B cell (primary cell): Measurements from ENCODE around the gene HIP1. TPM values are rescaled to one million over a fixed set of nuclear protein-coding genes. Genes with fewer than 3 reads are reported as not detected.
A peak's percentile ranks its signal among the peaks of the same experiment; 100 is the strongest.

Experiments
- ATAC-seq: fragments of 200-7000 bp; cut with Tn5 transposase; one replicate; pipeline ENCODE4 v1.10.0; 2021; ENCODE audit warnings: low read depth, mild to moderate bottlenecking, moderate number of reproducible peaks, moderate library complexity
- CTCF ChIA-PET: fragments of 350-600 bp; sonication (Branson Sonifier 250); formaldehyde crosslinking; loops from one replicate; lab custom pipeline; 2021; ENCODE audit warnings: antibody characterized with exemption, inconsistent platforms; lab: Charles Lee
- POLR2A ChIA-PET: fragments of 350-600 bp; sonication (Branson Sonifier 250); formaldehyde crosslinking; loops from one replicate; lab custom pipeline; 2021; ENCODE audit warnings: antibody characterized with exemption; lab: Charles Lee
- DNase-seq: peaks from one replicate; pipeline ENCODE4 v3.0.0; 2013
- H2AFZ ChIP-seq: 2 replicates; pipeline ENCODE4 v1.6.1; 2012; ENCODE audit warnings: mild to moderate bottlenecking, low read depth, low read length; ENCODE audit not compliant: insufficient read depth, poor library complexity, severe bottlenecking
- H3K27ac ChIP-seq, 2 donors: 1 replicate in 1 of 2; 2 replicates in 1 of 2; pipeline ENCODE4 v1.5.1; 2012 to 2013; ENCODE audit warnings: low read length in 2 of 2, mild to moderate bottlenecking in 2 of 2, moderate library complexity in 1 of 2
- H3K27me3 ChIP-seq, 4 experiments: fragments of 200-600 bp in 1 of 4; sonication (generic) in 1 of 4; replicated peaks in 1 of 4; 1 replicate in 2 of 4; 2 replicates in 2 of 4; pipeline versions ENCODE4 v1.6.1 to v1.7.0; 2013 to 2016; ENCODE audit warnings: low read length in 3 of 4, mild to moderate bottlenecking in 2 of 4, mixed read lengths in 1 of 4, moderate library complexity in 1 of 4; ENCODE audit not compliant: insufficient read depth in 4 of 4, control insufficient read depth in 3 of 4; ENCODE audit errors: control extremely low read depth in 1 of 4
- H3K36me3 ChIP-seq, 2 experiments: replicated peaks in 1 of 2; 1 replicate in 1 of 2; 2 replicates in 1 of 2; pipeline versions ENCODE4 v1.6.1 to v1.7.1; 2013; ENCODE audit warnings: low read length in 1 of 2; ENCODE audit not compliant: insufficient read depth in 2 of 2, control insufficient read depth in 1 of 2; ENCODE audit errors: control extremely low read depth in 1 of 2, extremely low read depth in 1 of 2
- H3K4me1 ChIP-seq, 2 donors: fragments of 200-600 bp in 1 of 2; sonication (generic) in 1 of 2; 1 replicate in 1 of 2; 2 replicates in 1 of 2; pipeline versions ENCODE4 v1.5.1 to v1.6.1; 2013 to 2017; ENCODE audit warnings: low read length in 2 of 2; ENCODE audit not compliant: control insufficient read depth in 2 of 2, insufficient read depth in 2 of 2
- H3K4me2 ChIP-seq: replicated peaks from 2 replicates; pipeline ENCODE3; 2012; ENCODE audit warnings: mild to moderate bottlenecking, low read depth, low read length; ENCODE audit not compliant: poor library complexity, severe bottlenecking
- H3K4me3 ChIP-seq, 5 experiments: fragments of 200-600 bp in 1 of 5; sonication (generic) in 1 of 5; 1 replicate in 3 of 5; 2 replicates in 2 of 5; pipeline versions ENCODE4 v1.5.1 to v1.7.0; 2011 to 2016; ENCODE audit warnings: low read length in 4 of 5, mild to moderate bottlenecking in 4 of 5, low read depth in 2 of 5, control low read depth in 1 of 5, moderate library complexity in 1 of 5; ENCODE audit not compliant: insufficient read depth in 1 of 5; ENCODE audit errors: control extremely low read depth in 1 of 5, extremely low read depth in 1 of 5
- H3K79me2 ChIP-seq: fragments of 200-600 bp; sonication (generic); one replicate; pipeline ENCODE4 v1.6.0; 2016; ENCODE audit warnings: low read length; ENCODE audit not compliant: control insufficient read depth, insufficient read depth
- H3K9ac ChIP-seq: fragments of 200-600 bp; sonication (generic); 2 replicates; pipeline ENCODE4 v1.6.1; 2017; ENCODE audit warnings: mild to moderate bottlenecking, low read length, moderate library complexity
- H3K9me3 ChIP-seq, 3 donors: one replicate each; pipeline versions ENCODE4 v1.6.1 to v1.7.1; 2013; ENCODE audit warnings: low read length in 2 of 3; ENCODE audit not compliant: control insufficient read depth in 2 of 3, insufficient read depth in 1 of 3; ENCODE audit errors: control extremely low read depth in 1 of 3
- H4K20me1 ChIP-seq: 2 replicates; pipeline ENCODE4 v1.6.0; 2012; ENCODE audit warnings: mild to moderate bottlenecking, low read length; ENCODE audit not compliant: insufficient read depth, control insufficient read depth, poor library complexity, severe bottlenecking
- H3K27ac Mint-ChIP-seq: one replicate; pipeline ENCODE4 v1.8.0; 2021; ENCODE audit warnings: mixed read lengths
- H3K27me3 Mint-ChIP-seq: one replicate; pipeline ENCODE4 v1.8.0; 2021; ENCODE audit warnings: mixed read lengths
- H3K4me1 Mint-ChIP-seq: one replicate; pipeline ENCODE4 v1.8.0; 2021; ENCODE audit warnings: mixed read lengths
- H3K4me3 Mint-ChIP-seq: one replicate; pipeline ENCODE4 v1.8.0; 2021; ENCODE audit warnings: mixed read lengths
- H3K9me3 Mint-ChIP-seq: one replicate; pipeline ENCODE4 v1.8.0; 2022; ENCODE audit warnings: mixed read lengths; ENCODE audit not compliant: insufficient read depth
- CTCF ChIP-seq: fragments of 200-600 bp; IDR thresholded peaks from one replicate; pipeline ENCODE4 v1.8.0; 2022; ENCODE audit warnings: antibody characterized with exemption, mild to moderate bottlenecking
- EZH2 ChIP-seq: IDR thresholded peaks from 2 replicates; pipeline ENCODE4 v1.6.1; 2012; ENCODE audit warnings: borderline replicate concordance, low read depth, mild to moderate bottlenecking, moderate library complexity, low read length; ENCODE audit not compliant: insufficient read depth, poor library complexity, severe bottlenecking
- WGBS: methylation state at CpG from one replicate; pipeline ENCODE4 v1.1.5; 2013; ENCODE audit warnings: missing lambda C conversion rate; ENCODE audit not compliant: insufficient coverage; 5-methylcytosine and 5-hydroxymethylcytosine counted together
- intact Hi-C: fragments of 100-400 bp; cut with micrococcal nuclease; formaldehyde crosslinking; loops from one replicate; pipeline ENCODE4 v1.10.0; 2022
- polyA plus RNA-seq: library from polyadenylated mRNA; depleted of rRNA; stranded (reverse); fragments of >200 nt; gene quantifications from 2 replicates; pipeline ENCODE4 v1.2.3, GENCODE V29; 2012
- total RNA-seq, 2 donors: library from RNA; stranded (reverse); fragments of 120-200 nt in 1 of 2; gene quantifications; 1 replicate in 1 of 2; 2 replicates in 1 of 2; pipeline versions ENCODE4 v1.2.3 to v1.2.4, GENCODE V29; 2013 to 2022

HIP1 gene
- total and polyA plus RNA-seq, 2 donors (not counting 1 experiment from before 2014, with no cell fraction given), result 6.5 to 16.7 TPM

GRCh38 chr7:75638594-75639070 lies 100.1 kb downstream of the HIP1 start:
- peaks cover 11 to 14% of the 10 kb centered on the region in 2 donors for H3K4me1 ChIP-seq
- 8% methylated on average over 27 of the region's 35 CpGs for WGBS
- ChIA-PET POLR2A (no interaction called here), CTCF (no interaction called here)
- peak overlapping the region; percentile 15 to 63 (median 44) for H3K4me3 ChIP-seq
- intact Hi-C loops, result no loop called here
- peak overlapping the region; percentile 71 for H3K9ac ChIP-seq
- TF ChIP-seq EZH2, result no peak
- no peak for TF ChIP-seq CTCF
- H3K9me3 Mint-ChIP-seq, result no peaks in the 10 kb centered on the region
- peaks cover 0 to 11% (median 7%) of the 10 kb centered on the region in 3 donors for H3K9me3 ChIP-seq
- H3K79me2 ChIP-seq, result no peaks in the 10 kb centered on the region
- H3K27me3 ChIP-seq, result peaks cover 0 to 12% (median 4%) of the 10 kb centered on the region in 4 experiments
- H3K27ac ChIP-seq, result no peak overlapping the region
- H2AFZ ChIP-seq, result peak overlapping the region; percentile 70
- H3K27me3 Mint-ChIP-seq, result no peaks in the 10 kb centered on the region
- H3K4me3 Mint-ChIP-seq, result peak overlapping the region; percentile 74
- H3K27ac Mint-ChIP-seq, result peak overlapping the region; percentile 66
- peak overlapping the region; percentile 98 for H3K4me2 ChIP-seq
- H4K20me1 ChIP-seq, result no peaks in the 10 kb centered on the region
- H3K36me3 ChIP-seq, result peaks cover 0 to 2% of the 10 kb centered on the region in 2 experiments
- ATAC-seq (no peak), DNase-seq (peak; percentile 27)
- peaks cover 17% of the 10 kb centered on the region for H3K4me1 Mint-ChIP-seq

- H3K4me1 Mint-ChIP-seq, result peaks cover 17% of the 10 kb centered on the region
- peaks cover 11 to 14% of the 10 kb centered on the region in 2 donors for H3K4me1 ChIP-seq
- ChIA-PET POLR2A (no interaction called here), CTCF (no interaction called here)
- H3K9me3 Mint-ChIP-seq, result no peaks in the 10 kb centered on the region
- peak overlapping the region in 3 of 5 experiments; percentile 15 to 63 (median 25) for H3K4me3 ChIP-seq
- H3K27me3 Mint-ChIP-seq, result no peaks in the 10 kb centered on the region
- H3K27me3 ChIP-seq, result peaks cover 0 to 12% (median 4%) of the 10 kb centered on the region in 4 experiments
- ATAC-seq, result no peak
- no peak for DNase-seq
- H3K4me3 Mint-ChIP-seq, result peak overlapping the region; percentile 74
- intact Hi-C loops, result no loop called here
- peak overlapping the region; percentile 71 for H3K9ac ChIP-seq
- H2AFZ ChIP-seq, result peak overlapping the region; percentile 70
- 85% methylated on average over 8 of the region's 14 CpGs for WGBS
- peak overlapping the region; percentile 66 for H3K27ac Mint-ChIP-seq
- H3K27ac ChIP-seq, result no peak overlapping the region
- no peaks in the 10 kb centered on the region for H4K20me1 ChIP-seq
- H3K79me2 ChIP-seq, result no peaks in the 10 kb centered on the region
- H3K9me3 ChIP-seq, result peaks cover 0 to 5% (median 2%) of the 10 kb centered on the region in 3 donors
- TF ChIP-seq CTCF, result no peak
- no peak for TF ChIP-seq EZH2
- H3K36me3 ChIP-seq, result peaks cover 0 to 2% of the 10 kb centered on the region in 2 experiments
- H3K4me2 ChIP-seq, result peak overlapping the region; percentile 98
These were observed 100.7 kb downstream of the HIP1 start for GRCh38 chr7:75637854-75638593.
